ENCODE measurements around the gene PIK3C3. TPM values are rescaled to one million over a fixed set of nuclear protein-coding genes. Genes with fewer than 3 reads are reported as not detected.

The PIK3C3 gene
- total RNA-seq = 10 to 100 TPM; 37.5 to 51.7 TPM

- POLR2A ChIA-PET = no interaction called here
- H3K9me3 Mint-ChIP-seq (ENCODE audit: low read depth) = no peaks in the 10 kb centered on the region
- peak; percentile 97 for ATAC-seq
Observed at GRCh38 chr18:41954827-41955613, at the start of gene PIK3C3. Gene PIK3C3 (plus strand): TSS chr18:41955234. CDS start chr18:41955292, 58 bp downstream.

GRCh38 chr18:41905786-41906527 lies 49.1 kb upstream of the PIK3C3 start:
- DNase-seq (no peak), ATAC-seq (peak; percentile 59)
- no peak overlapping the region for H3K4me3 Mint-ChIP-seq
- no peaks in the 10 kb centered on the region for H3K27me3 Mint-ChIP-seq
- no peaks in the 10 kb centered on the region for H3K9me3 Mint-ChIP-seq (ENCODE audit: low read depth)
- no peaks in the 10 kb centered on the region for H3K36me3 Mint-ChIP-seq (ENCODE audit: low read depth)
- H3K4me1 Mint-ChIP-seq = peaks cover 12% of the 10 kb centered on the region
- ChIA-PET CTCF (interaction anchor here (0.5 to 0.6 kb wide), 2 partner anchors 9 to 26 kb away, joined by 3 read pairs; no protein-coding TSS in a partner anchor), POLR2A (no interaction called here)
- H3K27ac Mint-ChIP-seq = no peak overlapping the region
- intact Hi-C loops (cut with DNase I, micrococcal nuclease) = loop anchor here in 1 of 2 experiments (1.0 kb wide), 1 partner anchor 41 kb away; no protein-coding TSS in a partner anchor

More at GRCh38 chr18:41954827-41955613, at the start of gene PIK3C3:
- intact Hi-C loops (cut with DNase I, micrococcal nuclease) = loop anchor here in 1 of 2 experiments (1.0 kb wide), 1 partner anchor 28 kb away; no protein-coding TSS in a partner anchor
- Mint-ChIP-seq H3K27ac (peak within 1 kb of the TSS; percentile 99), H3K4me3 (peak within 1 kb of the TSS; percentile 98), H3K36me3 (ENCODE audit: low read depth) (peaks cover 26% of the 10 kb centered on the region), H3K4me1 (peaks cover 26% of the 10 kb centered on the region), H3K27me3 (no peaks in the 10 kb centered on the region)
- DNase-seq = peak; percentile 98
- CTCF ChIA-PET = interaction anchor here (1.0 to 1.2 kb wide), 4 partner anchors 16 to 73 kb away, joined by 3 to 4 read pairs (median 4); no protein-coding TSS in a partner anchor

- ChIA-PET POLR2A (no interaction called here), CTCF (no interaction called here)
- ATAC-seq (peak; percentile 92), DNase-seq (peak; percentile 55)
- Mint-ChIP-seq H3K9me3 (ENCODE audit: low read depth) (no peaks in the 10 kb centered on the region), H3K4me1 (peaks cover 12% of the 10 kb centered on the region), H3K4me3 (peak overlapping the region; percentile 29), H3K36me3 (ENCODE audit: low read depth) (no peaks in the 10 kb centered on the region), H3K27me3 (no peaks in the 10 kb centered on the region), H3K27ac (peak overlapping the region; percentile 19)
- intact Hi-C loops (cut with DNase I, micrococcal nuclease) = loop anchor here in 1 of 2 experiments (1.0 kb wide), 1 partner anchor 41 kb away; no protein-coding TSS in a partner anchor
Observed at GRCh38 chr18:41906528-41907146, 48.4 kb upstream of the PIK3C3 start.

- POLR2A ChIA-PET = no interaction called here
- H3K27me3 Mint-ChIP-seq = peaks cover 14% of the 10 kb centered on the region
- no peak for ATAC-seq
- intact Hi-C loops (cut with DNase I, micrococcal nuclease) = no loop called here
- H3K36me3 Mint-ChIP-seq (ENCODE audit: low read depth) = no peaks in the 10 kb centered on the region
- no peak overlapping the region for H3K4me3 Mint-ChIP-seq
- H3K9me3 Mint-ChIP-seq (ENCODE audit: low read depth) = no peaks in the 10 kb centered on the region
- CTCF ChIA-PET = no interaction called here
- no peak overlapping the region for H3K27ac Mint-ChIP-seq
- no peaks in the 10 kb centered on the region for H3K4me1 Mint-ChIP-seq
- no peak for DNase-seq
Observed at GRCh38 chr18:41917181-41917580, 37.9 kb upstream of the PIK3C3 start.

GRCh38 chr18:41921770-41922169 lies 33.3 kb upstream of the PIK3C3 start:
- H3K27ac Mint-ChIP-seq = no peak overlapping the region
- ChIA-PET POLR2A (no interaction called here), CTCF (interaction anchor here (1.1 to 1.9 kb wide), 3 partner anchors 13 to 131 kb away, joined by 3 to 5 read pairs (median 4); no protein-coding TSS in a partner anchor)
- H3K4me1 Mint-ChIP-seq = no peaks in the 10 kb centered on the region
- H3K4me3 Mint-ChIP-seq = no peak overlapping the region
- ATAC-seq (no peak), DNase-seq (no peak)
- intact Hi-C loops (cut with DNase I, micrococcal nuclease) = no loop called here
- H3K9me3 Mint-ChIP-seq (ENCODE audit: low read depth) = no peaks in the 10 kb centered on the region
- peaks cover 10% of the 10 kb centered on the region for H3K27me3 Mint-ChIP-seq
- no peaks in the 10 kb centered on the region for H3K36me3 Mint-ChIP-seq (ENCODE audit: low read depth)

GRCh38 chr18:41922176-41922575 lies 32.9 kb upstream of the PIK3C3 start:
- Mint-ChIP-seq H3K36me3 (ENCODE audit: low read depth) (no peaks in the 10 kb centered on the region), H3K4me3 (no peak overlapping the region), H3K27ac (no peak overlapping the region), H3K4me1 (no peaks in the 10 kb centered on the region), H3K27me3 (peaks cover 8% of the 10 kb centered on the region), H3K9me3 (ENCODE audit: low read depth) (no peaks in the 10 kb centered on the region)
- ATAC-seq = no peak
- ChIA-PET POLR2A (no interaction called here), CTCF (interaction anchor here (1.1 to 1.9 kb wide), 3 partner anchors 13 to 131 kb away, joined by 3 to 5 read pairs (median 4); no protein-coding TSS in a partner anchor)
- DNase-seq = no peak
- intact Hi-C loops (cut with DNase I, micrococcal nuclease) = no loop called here

GRCh38 chr18:41922841-41923240 lies 32.2 kb upstream of the PIK3C3 start:
- peaks cover 5% of the 10 kb centered on the region for H3K27me3 Mint-ChIP-seq
- H3K36me3 Mint-ChIP-seq (ENCODE audit: low read depth) = no peaks in the 10 kb centered on the region
- ATAC-seq (no peak), DNase-seq (no peak)
- H3K9me3 Mint-ChIP-seq (ENCODE audit: low read depth) = no peaks in the 10 kb centered on the region
- no peak overlapping the region for H3K4me3 Mint-ChIP-seq
- CTCF ChIA-PET = interaction anchor here (1.2 to 1.9 kb wide), 2 partner anchors 14 to 130 kb away, joined by 4 to 5 read pairs; no protein-coding TSS in a partner anchor
- intact Hi-C loops (cut with DNase I, micrococcal nuclease) = no loop called here
- H3K4me1 Mint-ChIP-seq = no peaks in the 10 kb centered on the region
- POLR2A ChIA-PET = no interaction called here
- H3K27ac Mint-ChIP-seq = no peak overlapping the region

- peaks cover 5% of the 10 kb centered on the region for H3K27me3 Mint-ChIP-seq
- intact Hi-C loops (cut with DNase I, micrococcal nuclease) = no loop called here
- no peaks in the 10 kb centered on the region for H3K9me3 Mint-ChIP-seq (ENCODE audit: low read depth)
- DNase-seq = no peak
- ChIA-PET CTCF (no interaction called here), POLR2A (no interaction called here)
- H3K4me3 Mint-ChIP-seq = no peak overlapping the region
- ATAC-seq = no peak
- no peak overlapping the region for H3K27ac Mint-ChIP-seq
- no peaks in the 10 kb centered on the region for H3K36me3 Mint-ChIP-seq (ENCODE audit: low read depth)
- no peaks in the 10 kb centered on the region for H3K4me1 Mint-ChIP-seq
Observed at GRCh38 chr18:41923446-41923845, 31.6 kb upstream of the PIK3C3 start.

GRCh38 chr18:41928581-41928980 lies 26.5 kb upstream of the PIK3C3 start:
- Mint-ChIP-seq H3K9me3 (ENCODE audit: low read depth) (no peaks in the 10 kb centered on the region), H3K36me3 (ENCODE audit: low read depth) (no peaks in the 10 kb centered on the region), H3K27ac (no peak overlapping the region), H3K4me3 (no peak overlapping the region), H3K4me1 (no peaks in the 10 kb centered on the region), H3K27me3 (peaks cover 2% of the 10 kb centered on the region)
- intact Hi-C loops (cut with DNase I, micrococcal nuclease) = no loop called here
- ATAC-seq (no peak), DNase-seq (no peak)
- ChIA-PET CTCF (no interaction called here), POLR2A (no interaction called here)

GRCh38 chr18:41932899-41933298 lies 22.1 kb upstream of the PIK3C3 start:
- Mint-ChIP-seq H3K36me3 (ENCODE audit: low read depth) (no peaks in the 10 kb centered on the region), H3K27ac (no peak overlapping the region), H3K4me3 (no peak overlapping the region), H3K9me3 (ENCODE audit: low read depth) (no peaks in the 10 kb centered on the region), H3K4me1 (peaks cover 8% of the 10 kb centered on the region), H3K27me3 (peaks cover 8% of the 10 kb centered on the region)
- intact Hi-C loops (cut with DNase I, micrococcal nuclease) = no loop called here
- ChIA-PET POLR2A (no interaction called here), CTCF (no interaction called here)
- ATAC-seq = no peak
- DNase-seq = no peak

- intact Hi-C loops (cut with DNase I, micrococcal nuclease) = no loop called here
- ChIA-PET POLR2A (no interaction called here), CTCF (no interaction called here)
- peaks cover 8% of the 10 kb centered on the region for H3K4me1 Mint-ChIP-seq
- H3K27ac Mint-ChIP-seq = no peak overlapping the region
- peaks cover 8% of the 10 kb centered on the region for H3K27me3 Mint-ChIP-seq
- no peaks in the 10 kb centered on the region for H3K36me3 Mint-ChIP-seq (ENCODE audit: low read depth)
- H3K4me3 Mint-ChIP-seq = no peak overlapping the region
- no peak for ATAC-seq
- no peaks in the 10 kb centered on the region for H3K9me3 Mint-ChIP-seq (ENCODE audit: low read depth)
- DNase-seq = no peak
Observed at GRCh38 chr18:41933778-41934177, 21.3 kb upstream of the PIK3C3 start.
